Measurements from ENCODE around the gene RTN1.

DNA sequence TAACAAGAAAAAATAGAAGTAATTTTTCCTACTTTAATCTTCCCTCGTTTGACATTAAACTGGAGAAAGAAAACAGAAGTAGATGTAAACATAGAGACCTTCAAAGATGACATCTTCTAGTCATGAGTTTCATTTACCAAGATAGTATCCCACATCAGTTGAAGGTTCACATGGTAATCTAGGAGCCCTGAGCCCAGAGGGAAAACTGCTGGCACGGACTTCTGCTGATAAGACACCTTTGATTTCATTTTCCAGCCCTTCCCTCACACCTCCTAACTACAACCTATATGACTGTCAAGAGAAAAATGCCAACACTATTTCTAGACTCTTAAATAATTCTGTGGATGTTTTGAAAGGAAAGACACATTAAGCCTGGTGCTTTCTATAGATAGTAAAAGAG lies 247.9 kb downstream of the RTN1 start:
- TF ChIP-seq, protein P1, sequence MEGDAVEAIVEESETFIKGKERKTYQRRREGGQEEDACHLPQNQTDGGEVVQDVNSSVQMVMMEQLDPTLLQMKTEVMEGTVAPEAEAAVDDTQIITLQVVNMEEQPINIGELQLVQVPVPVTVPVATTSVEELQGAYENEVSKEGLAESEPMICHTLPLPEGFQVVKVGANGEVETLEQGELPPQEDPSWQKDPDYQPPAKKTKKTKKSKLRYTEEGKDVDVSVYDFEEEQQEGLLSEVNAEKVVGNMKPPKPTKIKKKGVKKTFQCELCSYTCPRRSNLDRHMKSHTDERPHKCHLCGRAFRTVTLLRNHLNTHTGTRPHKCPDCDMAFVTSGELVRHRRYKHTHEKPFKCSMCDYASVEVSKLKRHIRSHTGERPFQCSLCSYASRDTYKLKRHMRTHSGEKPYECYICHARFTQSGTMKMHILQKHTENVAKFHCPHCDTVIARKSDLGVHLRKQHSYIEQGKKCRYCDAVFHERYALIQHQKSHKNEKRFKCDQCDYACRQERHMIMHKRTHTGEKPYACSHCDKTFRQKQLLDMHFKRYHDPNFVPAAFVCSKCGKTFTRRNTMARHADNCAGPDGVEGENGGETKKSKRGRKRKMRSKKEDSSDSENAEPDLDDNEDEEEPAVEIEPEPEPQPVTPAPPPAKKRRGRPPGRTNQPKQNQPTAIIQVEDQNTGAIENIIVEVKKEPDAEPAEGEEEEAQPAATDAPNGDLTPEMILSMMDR (IDR thresholded peaks at IDR 0.05; ENCODE audit: poor library complexity, severe bottlenecking) = no peak
- TF ChIP-seq TAF1 (IDR thresholded peaks at IDR 0.05; ENCODE audit: low read depth) (no peak), EZH2 (IDR thresholded peaks at IDR 0.05; ENCODE audit: borderline replicate concordance, insufficient read depth, low read length, poor library complexity, severe bottlenecking) (no peak), POLR2AphosphoS5 (IDR thresholded peaks at IDR 0.05) (no peak), RAD21 (conservative IDR thresholded peaks at IDR 0.05) (no peak)

Data from neural cell (in vitro differentiated cells).